Sigmoid colon (tissue), 7 donors: ENCODE measurements around the gene IQGAP2. TPM values are rescaled to one million over a fixed set of nuclear protein-coding genes. Genes with fewer than 3 reads are reported as not detected.

Experiments
- DNase-seq: peaks from one replicate; pipeline ENCODE4 v3.0.0-alpha.2; 2019
- H3K27ac ChIP-seq, 4 donors: fragments of 200-600 bp; sonication (generic); one replicate each; pipeline ENCODE4 v1.5.1; 2016 to 2019; ENCODE audit warnings: mild to moderate bottlenecking in 1 of 4
- H3K27me3 ChIP-seq, 3 donors: fragments of 200-600 bp; sonication (generic); one replicate each; pipeline ENCODE4 v1.5.1; 2019; ENCODE audit warnings: mild to moderate bottlenecking in 1 of 3
- H3K36me3 ChIP-seq, 4 donors: fragments of 200-600 bp; sonication (generic); one replicate each; pipeline ENCODE4 v1.5.1; 2016 to 2019
- H3K4me1 ChIP-seq, 4 donors: fragments of 200-600 bp; sonication (generic); one replicate each; pipeline ENCODE4 v1.5.1; 2017 to 2019
- H3K4me3 ChIP-seq, 4 donors: fragments of 200-600 bp; sonication (generic); one replicate each; pipeline ENCODE4 v1.5.1; 2017 to 2019; ENCODE audit warnings: mild to moderate bottlenecking in 2 of 4, moderate library complexity in 1 of 4
- H3K9me3 ChIP-seq, 4 donors: fragments of 200-600 bp in 3 of 4; sonication (generic) in 3 of 4; one replicate each; pipeline versions ENCODE4 v1.5.1 to v1.6.1; 2013 to 2019
- CTCF ChIP-seq, 4 experiments: fragments of 450-650 bp in 3 of 4; fragments of 200-600 bp in 1 of 4; IDR thresholded peaks; one replicate each; pipeline ENCODE4 v1.5.1; 2016 to 2019; ENCODE audit warnings: antibody characterized with exemption in 4 of 4, mild to moderate bottlenecking in 3 of 4, moderate library complexity in 2 of 4
- EP300 ChIP-seq, 4 donors: sonication (generic); formaldehyde crosslinking; IDR thresholded peaks; one replicate each; pipeline ENCODE4 v1.6.1; 2017; ENCODE audit warnings: antibody characterized with exemption in 4 of 4
- POLR2A ChIP-seq, 2 donors: fragments of 450-650 bp; IDR thresholded peaks; one replicate each; pipeline ENCODE4 v1.6.1; 2016; ENCODE audit warnings: antibody characterized with exemption in 2 of 2, mild to moderate bottlenecking in 2 of 2, moderate library complexity in 2 of 2
- POLR2AphosphoS5 ChIP-seq, 4 donors: sonication (generic); formaldehyde crosslinking; IDR thresholded peaks; one replicate each; pipeline ENCODE4 v1.6.1; 2017; ENCODE audit warnings: antibody characterized with exemption in 4 of 4
- WGBS, 2 donors: extraction: QIAGEN DNeasy Blood & Tissue Kit; methylation state at CpG; one replicate each; pipeline ENCODE4 v1.1.7; 2013; 5-methylcytosine and 5-hydroxymethylcytosine counted together
- intact Hi-C: fragments of 100-400 bp; cut with DNase I; formaldehyde crosslinking; loops from one replicate; pipeline ENCODE4 v1.15.1; 2023
- polyA plus RNA-seq, 3 donors: library from polyadenylated mRNA; stranded (reverse); fragments of 200-250 nt; gene quantifications; one replicate each; pipeline ENCODE4 v1.2.3, GENCODE V29; 2013
- total RNA-seq, 4 donors: library from RNA; depleted of rRNA; stranded (reverse); fragments of >200 nt; gene quantifications; one replicate each; pipeline ENCODE4 v1.1.0, GENCODE V29; 2016
- donor health status: healthy with polysubstance abuse.
- donor health status: Bipolar disorder and iron deficiency.
- donor health status: healthy.

The IQGAP2 gene
- total and polyA plus RNA-seq, 7 donors = 15.0 to 85.3 (median 24.6) TPM

- H3K4me3 ChIP-seq = no peak overlapping the region
Measured at GRCh38 chr5:76477571-76477970, 74.5 kb downstream of the IQGAP2 start.

GRCh38 chr5:76479281-76479680, 76.2 kb downstream of the IQGAP2 start:
- TF ChIP-seq POLR2AphosphoS5 (IDR thresholded peaks at IDR 0.05) = no peak
- no peak for TF ChIP-seq POLR2A (IDR thresholded peaks at IDR 0.05)
- TF ChIP-seq EP300 (IDR thresholded peaks at IDR 0.05) = no peak
- TF ChIP-seq CTCF (IDR thresholded peaks at IDR 0.05) = no peak
- Histone ChIP-seq H3K27ac (no peak overlapping the region), H3K27me3 (no peaks in the 10 kb centered on the region), H3K4me3 (no peak overlapping the region), H3K4me1 (no peaks in the 10 kb centered on the region), H3K36me3 (no peaks in the 10 kb centered on the region), H3K9me3 (no peaks in the 10 kb centered on the region)
- 86 to 90% methylated on average over 4 of the region's 4 CpGs for WGBS, 2 donors
- DNase-seq = no peak
- intact Hi-C loops = no loop called here

More at GRCh38 chr5:76477571-76477970, 74.5 kb downstream of the IQGAP2 start:
- H3K36me3 ChIP-seq = no peaks in the 10 kb centered on the region
- TF ChIP-seq POLR2A (IDR thresholded peaks at IDR 0.05) (no peak), CTCF (IDR thresholded peaks at IDR 0.05) (no peak), EP300 (IDR thresholded peaks at IDR 0.05) (no peak), POLR2AphosphoS5 (IDR thresholded peaks at IDR 0.05) (no peak)
- DNase-seq = no peak
- intact Hi-C loops = no loop called here
- H3K27ac ChIP-seq = no peak overlapping the region
- H3K9me3 ChIP-seq = no peaks in the 10 kb centered on the region
- no peaks in the 10 kb centered on the region for H3K27me3 ChIP-seq
- H3K4me1 ChIP-seq = no peaks in the 10 kb centered on the region

GRCh38 chr5:76479973-76480667, 77.0 kb downstream of the IQGAP2 start:
- Histone ChIP-seq H3K9me3 (no peaks in the 10 kb centered on the region), H3K36me3 (no peaks in the 10 kb centered on the region), H3K27ac (no peak overlapping the region), H3K27me3 (no peaks in the 10 kb centered on the region), H3K4me1 (no peaks in the 10 kb centered on the region), H3K4me3 (no peak overlapping the region)
- intact Hi-C loops = no loop called here
- DNase-seq = no peak
- TF ChIP-seq EP300 (IDR thresholded peaks at IDR 0.05) (no peak), POLR2A (IDR thresholded peaks at IDR 0.05) (no peak), CTCF (IDR thresholded peaks at IDR 0.05) (no peak), POLR2AphosphoS5 (IDR thresholded peaks at IDR 0.05) (no peak)
- WGBS, 2 donors = 41 to 76% methylated on average over 4 of the region's 4 CpGs

GRCh38 chr5:76482984-76483383, 79.9 kb downstream of the IQGAP2 start:
- 25 to 67% methylated on average over 4 of the region's 4 CpGs for WGBS, 2 donors
- H3K4me3 ChIP-seq = no peak overlapping the region
- DNase-seq = no peak

More at GRCh38 chr5:76482984-76483383, 79.9 kb downstream of the IQGAP2 start:
- Histone ChIP-seq H3K4me1 (no peaks in the 10 kb centered on the region), H3K27me3 (no peaks in the 10 kb centered on the region), H3K27ac (no peak overlapping the region), H3K36me3 (no peaks in the 10 kb centered on the region), H3K9me3 (no peaks in the 10 kb centered on the region)
- intact Hi-C loops = no loop called here
- TF ChIP-seq EP300 (IDR thresholded peaks at IDR 0.05) = no peak
- TF ChIP-seq CTCF (IDR thresholded peaks at IDR 0.05) = no peak
- TF ChIP-seq POLR2A (IDR thresholded peaks at IDR 0.05) = no peak
- TF ChIP-seq POLR2AphosphoS5 (IDR thresholded peaks at IDR 0.05) = no peak
